NB4 (cell line): ENCODE data around the gene SLC16A12.

Experiments used
- POLR2A ChIP-seq: IDR thresholded peaks from 2 replicates; pipeline ENCODE4 v1.6.1; 2011; ENCODE audit warnings: mild to moderate bottlenecking; ENCODE audit not compliant: insufficient read length; ENCODE audit errors: extremely low read depth
- TF ChIP-seq, protein P1 (sequence below): IDR thresholded peaks from one replicate; pipeline ENCODE4 v1.5.1; 2012; ENCODE audit warnings: low read depth, low read length

- TF ChIP-seq, protein P1, sequence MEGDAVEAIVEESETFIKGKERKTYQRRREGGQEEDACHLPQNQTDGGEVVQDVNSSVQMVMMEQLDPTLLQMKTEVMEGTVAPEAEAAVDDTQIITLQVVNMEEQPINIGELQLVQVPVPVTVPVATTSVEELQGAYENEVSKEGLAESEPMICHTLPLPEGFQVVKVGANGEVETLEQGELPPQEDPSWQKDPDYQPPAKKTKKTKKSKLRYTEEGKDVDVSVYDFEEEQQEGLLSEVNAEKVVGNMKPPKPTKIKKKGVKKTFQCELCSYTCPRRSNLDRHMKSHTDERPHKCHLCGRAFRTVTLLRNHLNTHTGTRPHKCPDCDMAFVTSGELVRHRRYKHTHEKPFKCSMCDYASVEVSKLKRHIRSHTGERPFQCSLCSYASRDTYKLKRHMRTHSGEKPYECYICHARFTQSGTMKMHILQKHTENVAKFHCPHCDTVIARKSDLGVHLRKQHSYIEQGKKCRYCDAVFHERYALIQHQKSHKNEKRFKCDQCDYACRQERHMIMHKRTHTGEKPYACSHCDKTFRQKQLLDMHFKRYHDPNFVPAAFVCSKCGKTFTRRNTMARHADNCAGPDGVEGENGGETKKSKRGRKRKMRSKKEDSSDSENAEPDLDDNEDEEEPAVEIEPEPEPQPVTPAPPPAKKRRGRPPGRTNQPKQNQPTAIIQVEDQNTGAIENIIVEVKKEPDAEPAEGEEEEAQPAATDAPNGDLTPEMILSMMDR, result no peak
- no peak for TF ChIP-seq POLR2A
These were observed 44.8 kb upstream of the SLC16A12 start for GRCh38 chr10:89580243-89580642.
